Right lobe of liver (tissue), 4 donors: ENCODE measurements around the gene AGGF1.

ENCODE experiments used
- CTCF ChIP-seq, 4 donors: fragments of 200-600 bp in 3 of 4; fragments of 450-650 bp in 1 of 4; IDR thresholded peaks; one replicate each; pipeline versions ENCODE4 v1.5.1 to v1.8.0; 2016 to 2022; ENCODE audit warnings: antibody characterized with exemption in 4 of 4, mild to moderate bottlenecking in 2 of 4
- POLR2A ChIP-seq: fragments of 450-650 bp; IDR thresholded peaks from one replicate; pipeline ENCODE4 v1.6.1; 2017; ENCODE audit warnings: antibody characterized with exemption, mild to moderate bottlenecking
- donor health status: DM: no; HTN: no; CAD: no.
- donor health status: DM: no; HTN: no; CAD: no.
- donor health status: DM: no; HTN: yes; CAD: no.

- TF ChIP-seq POLR2A = no peak
- no peak for TF ChIP-seq CTCF (IDR thresholded peaks at IDR 0.05)
Measured at GRCh38 chr5:77065256-77065655, 35.1 kb downstream of the AGGF1 start.
